Endothelial cell of coronary artery (primary cell): ENCODE results near the gene TAPT1. TPM values are rescaled to one million over a fixed set of nuclear protein-coding genes. Genes with fewer than 3 reads are reported as not detected.

Source experiments
- total RNA-seq: library from RNA; depleted of rRNA; stranded (reverse); fragments of >200 nt; gene quantifications from 2 replicates; pipeline ENCODE4 v1.2.3, GENCODE V29; 2014

Gene TAPT1, protein sequence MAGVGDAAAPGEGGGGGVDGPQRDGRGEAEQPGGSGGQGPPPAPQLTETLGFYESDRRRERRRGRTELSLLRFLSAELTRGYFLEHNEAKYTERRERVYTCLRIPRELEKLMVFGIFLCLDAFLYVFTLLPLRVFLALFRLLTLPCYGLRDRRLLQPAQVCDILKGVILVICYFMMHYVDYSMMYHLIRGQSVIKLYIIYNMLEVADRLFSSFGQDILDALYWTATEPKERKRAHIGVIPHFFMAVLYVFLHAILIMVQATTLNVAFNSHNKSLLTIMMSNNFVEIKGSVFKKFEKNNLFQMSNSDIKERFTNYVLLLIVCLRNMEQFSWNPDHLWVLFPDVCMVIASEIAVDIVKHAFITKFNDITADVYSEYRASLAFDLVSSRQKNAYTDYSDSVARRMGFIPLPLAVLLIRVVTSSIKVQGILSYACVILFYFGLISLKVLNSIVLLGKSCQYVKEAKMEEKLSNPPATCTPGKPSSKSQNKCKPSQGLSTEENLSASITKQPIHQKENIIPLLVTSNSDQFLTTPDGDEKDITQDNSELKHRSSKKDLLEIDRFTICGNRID
- total RNA-seq, result 6.6 and 13.7 TPM in 2 replicates

DNA sequence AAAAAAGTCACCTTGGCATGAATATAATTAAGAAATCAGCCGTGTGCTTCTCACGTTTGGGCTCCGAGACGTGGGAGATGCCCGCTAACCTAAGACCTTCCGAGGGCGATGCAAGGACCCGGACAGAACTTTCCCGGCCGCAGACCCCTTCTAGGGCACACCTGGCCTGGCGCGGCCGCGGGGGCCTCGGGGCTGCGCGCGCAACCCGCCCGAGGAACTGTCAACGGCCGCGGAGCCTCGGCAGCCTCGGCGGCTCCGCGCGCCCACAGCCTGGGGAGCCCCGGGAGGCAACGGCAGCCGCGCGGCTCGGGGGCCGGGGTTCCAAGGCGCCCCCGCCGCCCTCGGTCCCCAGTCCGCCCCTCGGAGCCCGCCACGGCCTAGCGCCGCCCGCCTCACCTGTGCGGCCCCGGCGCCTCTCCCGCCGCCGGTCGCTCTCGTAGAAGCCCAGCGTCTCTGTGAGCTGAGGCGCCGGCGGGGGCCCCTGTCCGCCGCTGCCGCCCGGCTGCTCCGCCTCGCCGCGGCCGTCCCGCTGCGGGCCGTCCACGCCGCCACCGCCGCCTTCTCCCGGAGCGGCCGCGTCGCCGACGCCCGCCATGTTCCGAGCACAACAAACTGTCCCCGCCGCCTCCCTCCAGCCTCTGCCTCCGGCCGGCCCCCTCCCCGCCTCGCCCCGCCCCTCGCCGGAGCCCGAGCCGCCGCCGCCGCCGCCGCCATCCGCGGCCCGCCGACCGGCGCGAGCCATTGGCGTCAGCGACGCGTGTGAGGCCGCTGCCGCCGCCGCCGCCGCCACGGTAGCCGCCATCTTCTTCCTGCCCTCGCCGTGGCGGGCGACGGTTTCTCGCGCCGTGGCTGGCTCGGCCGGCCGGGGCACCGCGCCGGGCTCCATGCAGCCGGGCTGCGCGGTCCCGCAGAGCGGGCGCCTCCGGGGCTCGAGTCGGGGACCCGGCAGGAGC lies at the start of gene TAPT1:
TSS of gene TAPT1 (minus strand) at position 609 of the 953 bp plus-strand sequence. CDS start at position 595, 14 bp downstream.

Other genes starting within 250 kb of the TAPT1 start
- under 0.01 and 0.18 TPM in 2 replicates for gene PROM1, start 142.4 kb downstream of the TAPT1 start, total RNA-seq